Stomach (tissue), 4 donors: ENCODE data around the gene ASB7.

Source experiments
- EP300 ChIP-seq: sonication (generic); formaldehyde crosslinking; IDR thresholded peaks from one replicate; pipeline ENCODE4 v1.6.1; 2017; ENCODE audit warnings: antibody characterized with exemption
- POLR2A ChIP-seq, 4 donors: fragments of 450-650 bp; IDR thresholded peaks; one replicate each; pipeline ENCODE4 v1.6.1; 2016; ENCODE audit warnings: antibody characterized with exemption in 4 of 4, control low read depth in 2 of 4, mild to moderate bottlenecking in 1 of 4, moderate library complexity in 1 of 4
- POLR2AphosphoS5 ChIP-seq, 3 donors: sonication (generic); formaldehyde crosslinking; IDR thresholded peaks; one replicate each; pipeline ENCODE4 v1.6.1; 2016; ENCODE audit warnings: antibody characterized with exemption in 3 of 3
- TF ChIP-seq, protein P1 (sequence below), 7 experiments: fragments of 450-650 bp in 4 of 7; fragments of 200-600 bp in 3 of 7; sonication (generic) in 3 of 7; IDR thresholded peaks; one replicate each; pipeline ENCODE4 v1.5.1; 2016 to 2019; ENCODE audit warnings: antibody characterized with exemption in 7 of 7, control low read depth in 2 of 7, mild to moderate bottlenecking in 1 of 7

- TF ChIP-seq, protein P1, sequence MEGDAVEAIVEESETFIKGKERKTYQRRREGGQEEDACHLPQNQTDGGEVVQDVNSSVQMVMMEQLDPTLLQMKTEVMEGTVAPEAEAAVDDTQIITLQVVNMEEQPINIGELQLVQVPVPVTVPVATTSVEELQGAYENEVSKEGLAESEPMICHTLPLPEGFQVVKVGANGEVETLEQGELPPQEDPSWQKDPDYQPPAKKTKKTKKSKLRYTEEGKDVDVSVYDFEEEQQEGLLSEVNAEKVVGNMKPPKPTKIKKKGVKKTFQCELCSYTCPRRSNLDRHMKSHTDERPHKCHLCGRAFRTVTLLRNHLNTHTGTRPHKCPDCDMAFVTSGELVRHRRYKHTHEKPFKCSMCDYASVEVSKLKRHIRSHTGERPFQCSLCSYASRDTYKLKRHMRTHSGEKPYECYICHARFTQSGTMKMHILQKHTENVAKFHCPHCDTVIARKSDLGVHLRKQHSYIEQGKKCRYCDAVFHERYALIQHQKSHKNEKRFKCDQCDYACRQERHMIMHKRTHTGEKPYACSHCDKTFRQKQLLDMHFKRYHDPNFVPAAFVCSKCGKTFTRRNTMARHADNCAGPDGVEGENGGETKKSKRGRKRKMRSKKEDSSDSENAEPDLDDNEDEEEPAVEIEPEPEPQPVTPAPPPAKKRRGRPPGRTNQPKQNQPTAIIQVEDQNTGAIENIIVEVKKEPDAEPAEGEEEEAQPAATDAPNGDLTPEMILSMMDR (IDR thresholded peaks at IDR 0.05), result no peak
- TF ChIP-seq POLR2A (IDR thresholded peaks at IDR 0.05) (no peak), POLR2AphosphoS5 (IDR thresholded peaks at IDR 0.05) (no peak), EP300 (no peak)
These were observed 46.6 kb downstream of the ASB7 start for GRCh38 chr15:100648951-100649350.
